K562 (cell line): ENCODE data around the gene ADGRB2. TPM values are rescaled to one million over a fixed set of nuclear protein-coding genes. Genes with fewer than 3 reads are reported as not detected.
A peak's percentile ranks its signal among the peaks of the same experiment; 100 is the strongest.

Experiments
- BACH1 ChIP-seq: fragments of 200-800 bp; sonication (Bioruptor generic); IDR thresholded peaks from 2 replicates; pipeline ENCODE4 v1.6.1; 2016; ENCODE audit warnings: missing genetic modification characterization, missing compliant biosample characterization
- CCAR2 ChIP-seq: fragments of 200-400 bp; formaldehyde crosslinking; IDR thresholded peaks from 2 replicates; pipeline ENCODE4 v1.6.1; 2017; ENCODE audit warnings: mild to moderate bottlenecking, low read depth, low read length
- CHD2 ChIP-seq: IDR thresholded peaks from 2 replicates; pipeline ENCODE4 v1.6.1; 2011; ENCODE audit warnings: low read depth, low read length
- CREM ChIP-seq: IDR thresholded peaks from 2 replicates; pipeline ENCODE4 v1.6.1; 2014; ENCODE audit warnings: antibody characterized with exemption, low read depth
- FOXP1 ChIP-seq: sonication (generic); formaldehyde crosslinking; IDR thresholded peaks from 2 replicates; pipeline ENCODE4 v1.8.0; 2022; ENCODE audit warnings: mild to moderate bottlenecking, missing genetic modification reagents
- GMEB1 ChIP-seq: fragments of 250-450 bp; sonication (Bioruptor Pico); IDR thresholded peaks from 2 replicates; pipeline ENCODE4 v1.4.0; 2020; ENCODE audit warnings: mild to moderate bottlenecking
- HCFC1 ChIP-seq: IDR thresholded peaks from 2 replicates; pipeline ENCODE4 v1.6.1; 2012; ENCODE audit warnings: low read depth, low read length, improper control_type of control experiment
- HMGN3 ChIP-seq: IDR thresholded peaks from 2 replicates; pipeline ENCODE4 v1.6.1; 2011; ENCODE audit warnings: borderline replicate concordance, low read depth, mild to moderate bottlenecking, mixed read lengths, low read length; ENCODE audit not compliant: insufficient read length; ENCODE audit errors: extremely low read depth
- MCM2 ChIP-seq: fragments of 450-650 bp; IDR thresholded peaks from 2 replicates; pipeline ENCODE4 v1.6.1; 2017; ENCODE audit warnings: low read depth, mild to moderate bottlenecking
- MXI1 ChIP-seq: IDR thresholded peaks from 2 replicates; pipeline ENCODE4 v1.6.1; 2011; ENCODE audit warnings: low read depth, mild to moderate bottlenecking, improper control_type of control experiment, low read length
- NCOR1 ChIP-seq: fragments of 450-650 bp; IDR thresholded peaks from 2 replicates; pipeline ENCODE4 v1.6.1; 2016; ENCODE audit warnings: mild to moderate bottlenecking, moderate library complexity
- POLR3G ChIP-seq: IDR thresholded peaks from 2 replicates; pipeline ENCODE4 v1.6.1; 2011; ENCODE audit not compliant: insufficient read length, insufficient replicate concordance; ENCODE audit errors: extremely low read depth
- SIRT6 ChIP-seq: IDR thresholded peaks from one replicate; pipeline ENCODE4 v1.6.1; 2012; ENCODE audit warnings: low read depth, mild to moderate bottlenecking, control low read depth, inconsistent platforms, low read length, moderate library complexity
- SIX5 ChIP-seq, 2 experiments: IDR thresholded peaks; 2 replicates each; pipeline ENCODE4 v1.6.1; 2011; ENCODE audit warnings: low read length in 2 of 2, borderline replicate concordance in 1 of 2, low read depth in 1 of 2, mild to moderate bottlenecking in 1 of 2, moderate library complexity in 1 of 2; ENCODE audit not compliant: insufficient read depth in 1 of 2
- SMC3 ChIP-seq: conservative IDR thresholded peaks from 2 replicates; pipeline ENCODE4 v1.6.1; 2011; ENCODE audit warnings: low read depth, low read length, improper control_type of control experiment; ENCODE audit not compliant: insufficient read depth
- SP1 ChIP-seq: sonication (generic); formaldehyde crosslinking; IDR thresholded peaks from 2 replicates; pipeline ENCODE4 v1.8.1; 2022; ENCODE audit warnings: mild to moderate bottlenecking, missing genetic modification reagents
- SREBF1 ChIP-seq: fragments of 150-350 bp; IDR thresholded peaks from 2 replicates; pipeline ENCODE4 v1.6.1; 2014; ENCODE audit warnings: antibody characterized with exemption, low read depth, low read length, borderline replicate concordance
- TCF7L2 ChIP-seq: fragments of 150-350 bp; IDR thresholded peaks from 2 replicates; pipeline ENCODE4 v1.6.1; 2016; ENCODE audit warnings: low read depth, mild to moderate bottlenecking, low read length, moderate library complexity
- ZBTB1 ChIP-seq: sonication (generic); formaldehyde crosslinking; IDR thresholded peaks from 2 replicates; pipeline ENCODE4 v1.8.1; 2023; ENCODE audit warnings: missing genetic modification reagents, low read depth, mild to moderate bottlenecking, borderline replicate concordance
- ZNF165 ChIP-seq: fragments of 250-450 bp; sonication (Bioruptor Pico); IDR thresholded peaks from 2 replicates; pipeline ENCODE4 v1.4.0; 2020; ENCODE audit warnings: borderline replicate concordance
- ZNF174 ChIP-seq: fragments of 250-450 bp; sonication (Bioruptor Pico); IDR thresholded peaks from 2 replicates; pipeline ENCODE4 v1.4.0; 2020; ENCODE audit warnings: mild to moderate bottlenecking
- ZNF668 ChIP-seq: fragments of 250-450 bp; sonication (Bioruptor Pico); IDR thresholded peaks from 2 replicates; pipeline ENCODE4 v1.8.0; 2022; ENCODE audit warnings: mild to moderate bottlenecking, inconsistent platforms
- ZNF830 ChIP-seq: fragments of 250-450 bp; sonication (Bioruptor Pico); IDR thresholded peaks from 2 replicates; pipeline ENCODE4 v1.5.0; 2021; ENCODE audit warnings: mild to moderate bottlenecking
- polyA plus RNA-seq, 8 experiments: library from polyadenylated mRNA; depleted of rRNA in 4 of 8; stranded (reverse) in 5 of 8; unstranded in 3 of 8; fragments of >200 nt; fragmentation: Nextera tagmentation in 2 of 8; fragmentation: Illumina TruSeq in 1 of 8; extraction: Ambion mirVana in 2 of 8; extraction: Trizol in 1 of 8; gene quantifications; 2 replicates each; pipeline versions ENCODE4 v1.2.1 to v1.2.3, GENCODE V29; 2011 to 2014; ENCODE audit warnings: inconsistent platforms in 1 of 8, missing spikeins in 1 of 8
- total RNA-seq, 7 experiments: library from RNA; depleted of rRNA in 6 of 7; stranded (reverse); fragments of >200 nt in 6 of 7; fragmentation: Illumina TruSeq in 2 of 7; extraction: Trizol in 2 of 7; gene quantifications; 2 replicates each; pipeline versions ENCODE4 v1.2.1 to v1.2.3, GENCODE V29; 2011 to 2021; ENCODE audit warnings: low replicate concordance in 1 of 7
- TF ChIP-seq, protein P1 (sequence below): fragments of 450-650 bp; IDR thresholded peaks from 2 replicates; pipeline ENCODE4 v1.6.1; 2016; ENCODE audit warnings: mild to moderate bottlenecking

The ADGRB2 gene
- total and polyA plus RNA-seq, 9 of the 15 experiments (the other 6 are each of a cell fraction or from before 2014, with no cell fraction given): 0.04 to 0.23 (median 0.20) TPM; not detected in 2

GRCh38 chr1:31789259-31790065, 25.3 kb upstream of the ADGRB2 start (continued):
- no peak for TF ChIP-seq SIRT6
- peak; percentile 98 for TF ChIP-seq SMC3
- peak; percentile 45 for TF ChIP-seq CREM
- TF ChIP-seq HMGN3: peak; percentile 16
- no peak for TF ChIP-seq SIX5 (IDR thresholded peaks at IDR 0.05; ENCODE audit: borderline replicate concordance in 1 of 2, insufficient read depth in 1 of 2, low read depth in 1 of 2, low read length in 2 of 2)
- 0 out of 2 replicates have a peak, but pooled peaks have one; percentile 11 for TF ChIP-seq ZBTB1 (CRISPR knock-in tag)
- TF ChIP-seq FOXP1 (CRISPR knock-in tag): 0 out of 2 replicates have a peak, but pooled peaks have one; percentile 46
- TF ChIP-seq TCF7L2: no peak
- no peak for TF ChIP-seq GMEB1
- no peak for TF ChIP-seq ZNF165 (CRISPR knock-in tag)
- TF ChIP-seq, protein P1, sequence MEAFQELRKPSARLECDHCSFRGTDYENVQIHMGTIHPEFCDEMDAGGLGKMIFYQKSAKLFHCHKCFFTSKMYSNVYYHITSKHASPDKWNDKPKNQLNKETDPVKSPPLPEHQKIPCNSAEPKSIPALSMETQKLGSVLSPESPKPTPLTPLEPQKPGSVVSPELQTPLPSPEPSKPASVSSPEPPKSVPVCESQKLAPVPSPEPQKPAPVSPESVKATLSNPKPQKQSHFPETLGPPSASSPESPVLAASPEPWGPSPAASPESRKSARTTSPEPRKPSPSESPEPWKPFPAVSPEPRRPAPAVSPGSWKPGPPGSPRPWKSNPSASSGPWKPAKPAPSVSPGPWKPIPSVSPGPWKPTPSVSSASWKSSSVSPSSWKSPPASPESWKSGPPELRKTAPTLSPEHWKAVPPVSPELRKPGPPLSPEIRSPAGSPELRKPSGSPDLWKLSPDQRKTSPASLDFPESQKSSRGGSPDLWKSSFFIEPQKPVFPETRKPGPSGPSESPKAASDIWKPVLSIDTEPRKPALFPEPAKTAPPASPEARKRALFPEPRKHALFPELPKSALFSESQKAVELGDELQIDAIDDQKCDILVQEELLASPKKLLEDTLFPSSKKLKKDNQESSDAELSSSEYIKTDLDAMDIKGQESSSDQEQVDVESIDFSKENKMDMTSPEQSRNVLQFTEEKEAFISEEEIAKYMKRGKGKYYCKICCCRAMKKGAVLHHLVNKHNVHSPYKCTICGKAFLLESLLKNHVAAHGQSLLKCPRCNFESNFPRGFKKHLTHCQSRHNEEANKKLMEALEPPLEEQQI: no peak
- no peak for TF ChIP-seq NCOR1
- TF ChIP-seq ZNF830: no peak
- TF ChIP-seq BACH1 (tag): no peak
- TF ChIP-seq ZNF174 (CRISPR knock-in tag): no peak
- TF ChIP-seq CCAR2: no peak
- TF ChIP-seq CHD2: 0 out of 2 replicates have a peak, but pooled peaks have one; percentile 43
- TF ChIP-seq HCFC1: peak; percentile 42; the same call in 1 of the 2 replicates
- TF ChIP-seq MCM2: no peak
- TF ChIP-seq SREBF1: no peak
- TF ChIP-seq SP1 (CRISPR knock-in tag): no peak; the same call in 1 of the 2 replicates
- no peak for TF ChIP-seq POLR3G
- no peak for TF ChIP-seq ZNF668 (CRISPR knock-in tag)
- no peak for TF ChIP-seq MXI1
